K562 (cell line): Measurements from ENCODE around the gene NEDD4L. TPM values are rescaled to one million over a fixed set of nuclear protein-coding genes. Genes with fewer than 3 reads are reported as not detected.
A peak's percentile ranks its signal among the peaks of the same experiment; 100 is the strongest.

Source experiments
- ATAC-seq: fragments of 200-7000 bp; cut with Tn5 transposase; 3 replicates; pipeline ENCODE4 v1.9.1; 2020; ENCODE audit warnings: moderate library complexity
- BruUV-seq: library from RNA; stranded (reverse); fragments of 400-500 nt; replicated peaks from 2 replicates; lab custom pipeline; 2021; lab: Mats Ljungman, UMichigan
- CTCF ChIA-PET: fragments of 300-600 bp; formaldehyde crosslinking; extraction: SDS; loops from one replicate; lab custom pipeline; 2021; ENCODE audit warnings: low intra/inter-chr PET ratio; lab: Yijun Ruan, JAX
- POLR2A ChIA-PET: fragments of 300-600, 350-650 bp; sonication (Branson Sonifier 250); formaldehyde crosslinking; extraction: SDS; loops from one replicate; lab custom pipeline; 2021; ENCODE audit warnings: antibody characterized with exemption, inconsistent platforms; lab: Yijun Ruan, JAX
- DNase-seq, 4 experiments: peaks; one replicate each; pipeline versions ENCODE4 v3.0.0 to v3.0.0-alpha.2; 2011 to 2018; ENCODE audit warnings: low spot score in 3 of 4, mixed read lengths in 3 of 4; ENCODE audit errors: extremely low read depth in 1 of 4
- FAIRE-seq: peaks from 2 replicates; lab custom pipeline; 2011; peaks lifted over from hg19 to GRCh38; lab: Jason Lieb, UNC
- H2AFZ ChIP-seq: 2 replicates; pipeline ENCODE4 v1.6.0; 2011; ENCODE audit warnings: low read depth, low read length, control low read depth, inconsistent platforms
- H3K27ac ChIP-seq: fragments of 200-600 bp; 3 replicates; pipeline ENCODE4 v1.8.0; 2011; ENCODE audit warnings: low read depth, mild to moderate bottlenecking, control low read depth, inconsistent platforms, low read length, moderate library complexity, mixed read lengths; ENCODE audit errors: extremely low read depth
- H3K27me3 ChIP-seq, 2 experiments: fragments of 300-600 bp in 1 of 2; 2 replicates in 1 of 2; 3 replicates in 1 of 2; pipeline versions ENCODE4 v1.6.0 to v1.8.0; 2011; ENCODE audit warnings: inconsistent platforms in 2 of 2, low read length in 2 of 2, mild to moderate bottlenecking in 1 of 2, mixed read lengths in 1 of 2, moderate library complexity in 1 of 2; ENCODE audit not compliant: control insufficient read depth in 2 of 2, insufficient read depth in 2 of 2
- H3K36me3 ChIP-seq: fragments of 300-600 bp; 3 replicates; pipeline ENCODE4 v1.8.0; 2011; ENCODE audit warnings: mild to moderate bottlenecking, low read length, inconsistent platforms; ENCODE audit not compliant: control insufficient read depth, insufficient read depth
- H3K4me1 ChIP-seq, 2 experiments: fragments of 200-600 bp in 1 of 2; replicated peaks in 1 of 2; 2 replicates in 1 of 2; 3 replicates in 1 of 2; pipeline versions ENCODE4 v1.5.1 to v1.8.0; 2011; ENCODE audit warnings: inconsistent platforms in 2 of 2, low read length in 2 of 2, mild to moderate bottlenecking in 1 of 2, mixed read lengths in 1 of 2, moderate library complexity in 1 of 2; ENCODE audit not compliant: control insufficient read depth in 2 of 2, insufficient read depth in 2 of 2
- H3K4me2 ChIP-seq: 2 replicates; pipeline ENCODE4 v1.6.1; 2011; ENCODE audit warnings: low read length, control low read depth, inconsistent platforms, mixed read lengths; ENCODE audit not compliant: insufficient read depth
- H3K4me3 ChIP-seq: fragments of 200-600 bp; sonication (generic), shearing (Covaris generic); 2 replicates; pipeline ENCODE4 v1.5.1; 2016; ENCODE audit warnings: control low read depth, inconsistent platforms
- H3K79me2 ChIP-seq: fragments of 200-600 bp; 3 replicates; pipeline ENCODE4 v1.8.0; 2011; ENCODE audit warnings: low read length, inconsistent platforms; ENCODE audit not compliant: control insufficient read depth, insufficient read depth
- H3K9ac ChIP-seq, 2 experiments: 2 replicates each; pipeline versions ENCODE4 v1.6.0 to v1.6.1; 2011; ENCODE audit warnings: low read depth in 2 of 2, low read length in 2 of 2, control low read depth in 1 of 2, inconsistent platforms in 1 of 2, mild to moderate bottlenecking in 1 of 2, mixed read lengths in 1 of 2; ENCODE audit not compliant: insufficient read depth in 1 of 2
- H3K9me1 ChIP-seq: one replicate; pipeline ENCODE4 v1.6.0; 2011; ENCODE audit warnings: inconsistent platforms, mild to moderate bottlenecking, low read length, moderate library complexity; ENCODE audit not compliant: control insufficient read depth, insufficient read depth
- H3K9me3 ChIP-seq: replicated peaks from 2 replicates; pipeline ENCODE4 v1.5.1; 2011; ENCODE audit warnings: low read depth, low read length, inconsistent platforms; ENCODE audit not compliant: control insufficient read depth, insufficient read depth
- H4K20me1 ChIP-seq: replicated peaks from 2 replicates; pipeline ENCODE4 v1.6.1; 2011; ENCODE audit warnings: low read length, inconsistent platforms, mixed read lengths; ENCODE audit not compliant: control insufficient read depth, insufficient read depth
- ARID1B ChIP-seq: fragments of 450-650 bp; IDR thresholded peaks from 2 replicates; pipeline ENCODE4 v1.6.1; 2016; ENCODE audit warnings: antibody characterized with exemption, mild to moderate bottlenecking, inconsistent platforms
- ATF3 ChIP-seq, 2 experiments: fragments of 450-650 bp in 1 of 2; sonication (generic) in 1 of 2; formaldehyde crosslinking in 1 of 2; IDR thresholded peaks in 1 of 2; conservative IDR thresholded peaks in 1 of 2; 2 replicates each; pipeline versions ENCODE4 v1.6.1 to v1.8.1; 2016 to 2023; ENCODE audit warnings: mild to moderate bottlenecking in 2 of 2, moderate library complexity in 2 of 2, inconsistent platforms in 1 of 2, missing genetic modification reagents in 1 of 2
- E2F5 ChIP-seq: sonication (generic); formaldehyde crosslinking; IDR thresholded peaks from 2 replicates; pipeline ENCODE4 v1.8.0; 2022; ENCODE audit warnings: mild to moderate bottlenecking, missing genetic modification reagents
- FOSL1 ChIP-seq: fragments of 200-800 bp; sonication (Bioruptor generic); conservative IDR thresholded peaks from 2 replicates; pipeline ENCODE4 v1.6.1; 2016; ENCODE audit warnings: missing genetic modification characterization, missing compliant biosample characterization
- FOXK1 ChIP-seq: sonication (generic); formaldehyde crosslinking; IDR thresholded peaks from 2 replicates; pipeline ENCODE4 v1.8.0; 2022; ENCODE audit warnings: missing genetic modification reagents, mild to moderate bottlenecking, borderline replicate concordance
- JUNB ChIP-seq: fragments of 450-650 bp; formaldehyde crosslinking; conservative IDR thresholded peaks from 2 replicates; pipeline ENCODE4 v1.4.0; 2020; ENCODE audit warnings: mild to moderate bottlenecking
- JUND ChIP-seq, 2 experiments: IDR thresholded peaks; 2 replicates in 1 of 2; 3 replicates in 1 of 2; pipeline ENCODE4 v1.6.1; 2011; ENCODE audit warnings: borderline replicate concordance in 2 of 2, low read depth in 2 of 2, low read length in 2 of 2, improper control_type of control experiment in 1 of 2, missing biosample characterization in 1 of 2, missing genetic modification characterization in 1 of 2, missing genetic modification reagents in 1 of 2
- MAFG ChIP-seq: fragments of 450-650 bp; conservative IDR thresholded peaks from 2 replicates; pipeline ENCODE4 v1.6.1; 2016; ENCODE audit warnings: missing genetic modification characterization, missing compliant biosample characterization
- NFE2 ChIP-seq: IDR thresholded peaks from 2 replicates; pipeline ENCODE4 v1.6.1; 2014; ENCODE audit warnings: antibody characterized with exemption, low read depth
- NRF1 ChIP-seq, 2 experiments: fragments of 450-650 bp; IDR thresholded peaks in 1 of 2; conservative IDR thresholded peaks in 1 of 2; 2 replicates each; pipeline ENCODE4 v1.6.1; 2014; ENCODE audit warnings: mild to moderate bottlenecking in 2 of 2
- RBM34 ChIP-seq: fragments of 200-400 bp; formaldehyde crosslinking; IDR thresholded peaks from 2 replicates; pipeline ENCODE4 v1.6.1; 2018; ENCODE audit warnings: low read length, borderline replicate concordance; ENCODE audit not compliant: insufficient read depth
- SMARCA4 ChIP-seq: fragments of 450-650 bp; IDR thresholded peaks from 2 replicates; pipeline ENCODE4 v1.6.1; 2016
- TBP ChIP-seq: optimal IDR thresholded peaks from 2 replicates; pipeline ENCODE3; 2011; ENCODE audit warnings: low read depth, low read length, improper control_type of control experiment
- TEAD4 ChIP-seq, 2 experiments: sonication (generic) in 1 of 2; formaldehyde crosslinking in 1 of 2; IDR thresholded peaks; 2 replicates each; pipeline versions ENCODE4 v1.6.1 to v1.8.0; 2012 to 2022; ENCODE audit warnings: borderline replicate concordance in 1 of 2, inconsistent platforms in 1 of 2, low read length in 1 of 2, mild to moderate bottlenecking in 1 of 2, missing genetic modification reagents in 1 of 2
- ZHX1 ChIP-seq: fragments of 150-350 bp; conservative IDR thresholded peaks from 2 replicates; pipeline ENCODE4 v1.6.1; 2014; ENCODE audit warnings: low read length
- ZNF121 ChIP-seq: sonication (generic); formaldehyde crosslinking; conservative IDR thresholded peaks from 2 replicates; pipeline ENCODE4 v1.8.0; 2022; ENCODE audit warnings: missing genetic modification reagents
- WGBS: fragments of 100-300 bp; shearing (Covaris generic); methylation state at CpG from one replicate; pipeline ENCODE4 v1.1.6; 2016; ENCODE audit warnings: low coverage, mixed read lengths; ENCODE audit not compliant: insufficient coverage; ENCODE audit errors: missing lambda C conversion rate; 5-methylcytosine and 5-hydroxymethylcytosine counted together
- in situ Hi-C: fragments of 300-500 bp; cut with MboI; formaldehyde crosslinking; loops from 4 replicates; pipeline ENCODE4 v1.15.0; 2018; ENCODE audit warnings: inconsistent platforms, mixed read lengths
- intact Hi-C: fragments of 100-400 bp; cut with micrococcal nuclease; formaldehyde crosslinking; loops from 2 replicates; pipeline ENCODE4 v1.14.2; 2022
- polyA plus RNA-seq, 8 experiments: library from polyadenylated mRNA; depleted of rRNA in 4 of 8; stranded (reverse) in 5 of 8; unstranded in 3 of 8; fragments of >200 nt; fragmentation: Nextera tagmentation in 2 of 8; fragmentation: Illumina TruSeq in 1 of 8; extraction: Ambion mirVana in 2 of 8; extraction: Trizol in 1 of 8; gene quantifications; 2 replicates each; pipeline versions ENCODE4 v1.2.1 to v1.2.3, GENCODE V29; 2011 to 2014; ENCODE audit warnings: inconsistent platforms in 1 of 8, missing spikeins in 1 of 8
- total RNA-seq, 7 experiments: library from RNA; depleted of rRNA in 6 of 7; stranded (reverse); fragments of >200 nt in 6 of 7; fragmentation: Illumina TruSeq in 2 of 7; extraction: Trizol in 2 of 7; gene quantifications; 2 replicates each; pipeline versions ENCODE4 v1.2.1 to v1.2.3, GENCODE V29; 2011 to 2021; ENCODE audit warnings: low replicate concordance in 1 of 7

NEDD4L gene
- total and polyA plus RNA-seq, 9 of the 15 experiments (the other 6 are each of a cell fraction or from before 2014, with no cell fraction given): 8.1 to 33.4 (median 19.9) TPM

- Histone ChIP-seq H3K27ac (0 out of 3 replicates have a peak overlapping the region, but pooled peaks have one; percentile 3), H3K4me1 (peaks cover 6 to 16% of the 10 kb centered on the region in 2 experiments; a peak in 3 of 5 replicates), H2AFZ (no peak overlapping the region), H3K9ac (no peak overlapping the region), H3K4me2 (no peak overlapping the region; the same call in 1 of the 2 replicates), H4K20me1 (peaks cover 3% of the 10 kb centered on the region; the same call in 1 of the 2 replicates), H3K4me3 (no peak overlapping the region), H3K9me1 (no peaks in the 10 kb centered on the region), H3K36me3 (no peaks in the 10 kb centered on the region), H3K27me3 (no peaks in the 10 kb centered on the region), H3K9me3 (no peaks in the 10 kb centered on the region), H3K79me2 (peaks cover 16% of the 10 kb centered on the region)
- POLR2A ChIA-PET: interaction anchor here (0.8 to 1.4 kb wide), 3 partner anchors 9 to 14 kb away, joined by 3 to 5 read pairs (median 4); no protein-coding TSS in a partner anchor
- FAIRE-seq (peak; percentile 95), DNase-seq (peak in 1 of 4 experiments; percentile 55), ATAC-seq (peak; percentile 76)
- in situ Hi-C loops (no loop called here), intact Hi-C loops (no loop called here)
- WGBS: 9% methylated on average over 8 of the region's 10 CpGs
- CTCF ChIA-PET: no interaction called here
- no TSS peak for BruUV-seq
- TF ChIP-seq JUNB (CRISPR knock-in tag) (peak; percentile 65), TEAD4 (IDR thresholded peaks at IDR 0.05; ENCODE audit: low read length) (no peak), TEAD4 (CRISPR knock-in tag; IDR thresholded peaks at IDR 0.05; ENCODE audit: borderline replicate concordance) (no peak), ATF3 (IDR thresholded peaks at IDR 0.05) (peak; percentile 94), ATF3 (CRISPR knock-in tag; conservative IDR thresholded peaks at IDR 0.05) (no peak), ZNF121 (peak; percentile 55), ARID1B (peak; percentile 48), JUND (IDR thresholded peaks at IDR 0.05; ENCODE audit: borderline replicate concordance, low read depth, low read length) (peak; percentile 90), JUND (tag; IDR thresholded peaks at IDR 0.05; ENCODE audit: borderline replicate concordance, low read depth, low read length) (peak; percentile 91), SMARCA4 (0 out of 2 replicates have a peak, but pooled peaks have one; percentile 18), E2F5 (CRISPR knock-in tag) (no peak), NFE2 (0 out of 2 replicates have a peak, but pooled peaks have one; percentile 25), NRF1 (conservative IDR thresholded peaks at IDR 0.05 in 1 of 2, IDR thresholded peaks at IDR 0.05 in 1 of 2) (no peak), TBP (peak; percentile 29), MAFG (tag) (0 out of 2 replicates have a peak, but pooled peaks have one; percentile 13), FOXK1 (CRISPR knock-in tag) (no peak), FOSL1 (tag) (peak; percentile 79), RBM34 (no peak), ZHX1 (no peak)
These were observed 20.5 kb downstream of the NEDD4L start for GRCh38 chr18:58064406-58064998.
